Endothelial cell of umbilical vein (primary cell): Measurements from ENCODE around the gene LMO7. TPM values are rescaled to one million over a fixed set of nuclear protein-coding genes. Genes with fewer than 3 reads are reported as not detected.

Source experiments
- BruUV-seq: library from RNA; stranded (reverse); fragments of 400-500 nt; replicated peaks from 2 replicates; lab custom pipeline; 2021; lab: Mats Ljungman, UMichigan
- CTCF ChIA-PET: fragments of 300-600, 350-600 bp; sonication (Branson Sonifier 250); formaldehyde crosslinking; loops from one replicate; lab custom pipeline; 2021; ENCODE audit warnings: antibody characterized with exemption, inconsistent platforms; lab: Charles Lee
- POLR2A ChIA-PET: fragments of 300-600, 350-600 bp; sonication (Branson Sonifier 250); formaldehyde crosslinking; loops from one replicate; lab custom pipeline; 2021; ENCODE audit warnings: antibody characterized with exemption, inconsistent platforms; lab: Charles Lee
- DNase-seq: peaks from one replicate; pipeline ENCODE4 v3.0.0-alpha.2; 2011; ENCODE audit warnings: low read depth, low spot score
- FAIRE-seq: peaks from 2 replicates; lab custom pipeline; 2011; peaks lifted over from hg19 to GRCh38; lab: Jason Lieb, UNC
- H2AFZ ChIP-seq: 2 replicates; pipeline ENCODE4 v1.6.0; 2012; ENCODE audit warnings: low read depth, low read length, control low read depth, inconsistent platforms
- H3K27ac ChIP-seq: 2 replicates; pipeline ENCODE4 v1.5.1; 2011; ENCODE audit warnings: low read depth, mild to moderate bottlenecking, control low read depth, low read length, moderate library complexity; ENCODE audit not compliant: insufficient read depth
- H3K27me3 ChIP-seq, 2 experiments: 2 replicates each; pipeline versions ENCODE4 v1.6.0 to v1.6.1; 2011; ENCODE audit warnings: low read length in 2 of 2, mixed read lengths in 1 of 2; ENCODE audit not compliant: control insufficient read depth in 2 of 2, insufficient read depth in 2 of 2
- H3K36me3 ChIP-seq, 2 experiments: 2 replicates in 1 of 2; 3 replicates in 1 of 2; pipeline ENCODE4 v1.5.1; 2011; ENCODE audit warnings: low read length in 2 of 2, mild to moderate bottlenecking in 1 of 2, moderate library complexity in 1 of 2; ENCODE audit not compliant: control insufficient read depth in 2 of 2, insufficient read depth in 2 of 2; ENCODE audit errors: extremely low read depth in 1 of 2
- H3K4me1 ChIP-seq: 3 replicates; pipeline ENCODE4 v1.5.1; 2011; ENCODE audit warnings: mild to moderate bottlenecking, low read length; ENCODE audit not compliant: control insufficient read depth, insufficient read depth; ENCODE audit errors: extremely low read depth
- H3K4me2 ChIP-seq: 2 replicates; pipeline ENCODE4 v1.6.1; 2011; ENCODE audit warnings: low read length, control low read depth, mixed read lengths; ENCODE audit not compliant: insufficient read depth
- H3K4me3 ChIP-seq, 3 experiments: fragments of 200-600 bp in 1 of 3; sonication (generic), shearing (Covaris generic) in 1 of 3; replicated peaks in 1 of 3; 2 replicates each; pipeline ENCODE4 v1.5.1; 2011 to 2016; ENCODE audit warnings: control low read depth in 3 of 3, low read length in 3 of 3, mild to moderate bottlenecking in 2 of 3, inconsistent platforms in 1 of 3, low read depth in 1 of 3, moderate library complexity in 1 of 3; ENCODE audit not compliant: insufficient read depth in 1 of 3
- H3K79me2 ChIP-seq: 2 replicates; pipeline ENCODE4 v1.6.0; 2012; ENCODE audit warnings: low read length, inconsistent platforms; ENCODE audit not compliant: control insufficient read depth, insufficient read depth
- H3K9ac ChIP-seq: replicated peaks from 2 replicates; pipeline ENCODE3; 2011; ENCODE audit warnings: low read length, control low read depth; ENCODE audit not compliant: insufficient read depth; ENCODE audit errors: extremely low read depth
- H3K9me1 ChIP-seq: replicated peaks from 3 replicates; pipeline ENCODE4 v1.6.0; 2011; ENCODE audit warnings: mild to moderate bottlenecking, low read length; ENCODE audit not compliant: control insufficient read depth, insufficient read depth; ENCODE audit errors: extremely low read depth
- H3K9me3 ChIP-seq: replicated peaks from 2 replicates; pipeline ENCODE4 v1.5.1; 2012; ENCODE audit warnings: low read length, inconsistent platforms; ENCODE audit not compliant: control insufficient read depth, insufficient read depth
- H4K20me1 ChIP-seq: replicated peaks from 2 replicates; pipeline ENCODE3; 2011; ENCODE audit warnings: mild to moderate bottlenecking, low read length; ENCODE audit not compliant: control insufficient read depth, insufficient read depth; ENCODE audit errors: extremely low read depth
- CTCF ChIP-seq, 2 donors: IDR thresholded peaks; 1 replicate in 1 of 2; 2 replicates in 1 of 2; pipeline ENCODE4 v1.5.1; 2011; ENCODE audit warnings: low read length in 2 of 2, mild to moderate bottlenecking in 2 of 2, moderate library complexity in 2 of 2, control low read depth in 1 of 2, inconsistent platforms in 1 of 2, low read depth in 1 of 2; ENCODE audit not compliant: insufficient read depth in 1 of 2; ENCODE audit errors: extremely low read depth in 1 of 2
- EZH2 ChIP-seq: IDR thresholded peaks from 2 replicates; pipeline ENCODE4 v1.6.1; 2012; ENCODE audit warnings: borderline replicate concordance, low read depth, mild to moderate bottlenecking, moderate library complexity, low read length, inconsistent platforms; ENCODE audit not compliant: severe bottlenecking
- FOS ChIP-seq: IDR thresholded peaks from 2 replicates; pipeline ENCODE4 v1.6.1; 2011; ENCODE audit warnings: mild to moderate bottlenecking, low read length, moderate library complexity, borderline replicate concordance; ENCODE audit not compliant: insufficient read depth
- GATA2 ChIP-seq: IDR thresholded peaks from 2 replicates; pipeline ENCODE4 v1.7.0; 2011; ENCODE audit warnings: low read depth, mild to moderate bottlenecking, moderate library complexity, mixed read lengths, low read length; ENCODE audit not compliant: insufficient read length, insufficient read depth
- JUN ChIP-seq: IDR thresholded peaks from 2 replicates; pipeline ENCODE4 v1.6.1; 2011; ENCODE audit warnings: borderline replicate concordance, low read depth; ENCODE audit not compliant: insufficient read length, insufficient read depth
- MAX ChIP-seq: IDR thresholded peaks from 2 replicates; pipeline ENCODE4 v1.6.1; 2011; ENCODE audit not compliant: insufficient read depth, insufficient read length
- MYC ChIP-seq: IDR thresholded peaks from one replicate; pipeline ENCODE4 v1.6.1; 2011; ENCODE audit warnings: mild to moderate bottlenecking, low read depth, low read length
- POLR2A ChIP-seq: IDR thresholded peaks from 2 replicates; pipeline ENCODE4 v1.6.1; 2012; ENCODE audit warnings: low read depth, mild to moderate bottlenecking, control low read depth, low read length
- POLR2AphosphoS5 ChIP-seq: IDR thresholded peaks from 2 replicates; pipeline ENCODE4 v1.6.1; 2012; ENCODE audit warnings: low read depth, mild to moderate bottlenecking, control low read depth, low read length, moderate library complexity; ENCODE audit not compliant: insufficient read depth
- dilution Hi-C: fragments of 300-500 bp; cut with MboI; formaldehyde crosslinking; loops from one replicate; pipeline ENCODE4 v1.15.0; 2019; ENCODE audit warnings: low sequenced_read_pairs; ENCODE audit not compliant: extremely low pct_ligation_motif_present
- intact Hi-C: fragments of 100-400 bp; cut with micrococcal nuclease; formaldehyde crosslinking; loops from one replicate; pipeline ENCODE4 v1.10.0; 2022
- polyA plus RNA-seq, 4 experiments: library from polyadenylated mRNA; depleted of rRNA in 3 of 4; stranded (reverse) in 3 of 4; unstranded in 1 of 4; fragments of >200 nt; gene quantifications; 2 replicates each; pipeline versions ENCODE4 v1.2.1 to v1.2.3, GENCODE V29; 2011 to 2012; ENCODE audit warnings: missing spikeins in 1 of 4
- total RNA-seq: library from RNA; stranded (reverse); gene quantifications from 2 replicates; pipeline ENCODE4 v1.2.3, GENCODE V29; 2021

LMO7 gene
- total and polyA plus RNA-seq, 2 donors (not counting 3 experiments of a cell fraction or from before 2014, with no cell fraction given), result 10.5 to 21.1 TPM

GRCh38 chr13:75861786-75862185 is 225.7 kb downstream of the LMO7 start:
- CTCF ChIA-PET, result interaction anchor here (1.0 to 3.0 kb wide), 5 partner anchors 9 to 174 kb away, joined by 3 to 16 read pairs (median 4); no protein-coding TSS in a partner anchor
- Histone ChIP-seq H3K27me3 (no peaks in the 10 kb centered on the region), H3K4me3 (no peak overlapping the region), H3K9me1 (no peaks in the 10 kb centered on the region), H3K36me3 (no peaks in the 10 kb centered on the region), H3K4me2 (no peak overlapping the region), H3K79me2 (no peaks in the 10 kb centered on the region), H3K4me1 (no peaks in the 10 kb centered on the region), H4K20me1 (no peaks in the 10 kb centered on the region), H3K9ac (no peak overlapping the region), H2AFZ (no peak overlapping the region), H3K9me3 (no peaks in the 10 kb centered on the region), H3K27ac (no peak overlapping the region)
- no TSS peak for BruUV-seq
- POLR2A ChIA-PET, result no interaction called here
- DNase-seq (no peak), FAIRE-seq (no peak)
- TF ChIP-seq JUN, result no peak
- TF ChIP-seq MAX, result no peak
- TF ChIP-seq POLR2A, result no peak
- no peak for TF ChIP-seq CTCF (IDR thresholded peaks at IDR 0.05; ENCODE audit: extremely low read depth in 1 of 2, insufficient read depth in 1 of 2, low read depth in 1 of 2, low read length in 2 of 2)
- TF ChIP-seq FOS, result no peak
- TF ChIP-seq EZH2, result no peak
- TF ChIP-seq MYC, result no peak
- no peak for TF ChIP-seq POLR2AphosphoS5
- no peak for TF ChIP-seq GATA2
- dilution Hi-C loops (no loop called here), intact Hi-C loops (no loop called here)
